GM21717 (cell line): ENCODE data around the gene CCDC73.
"Not testable (repeated sequence)": the region's sequence is repeated elsewhere in the genome, so short reads cannot be mapped to it uniquely, and the experiment has no call there.

Source experiments
- ATAC-seq: cut with Tn5 transposase; IDR thresholded peaks from one replicate; pipeline ENCODE4 v1.9.1; 2021; ENCODE audit warnings: mild to moderate bottlenecking, moderate library complexity; ENCODE audit not compliant: unreplicated experiment

The CCDC73 gene

GRCh38 chr11:32706985-32707741, 87.3 kb downstream of the CCDC73 start:
- ATAC-seq: peak; percentile 95

GRCh38 chr11:32705309-32706033, 89.0 kb downstream of the CCDC73 start:
- ATAC-seq: no peak

GRCh38 chr11:32704775-32705174, 89.7 kb downstream of the CCDC73 start:
- ATAC-seq: no peak

- no peak for ATAC-seq
Measured at GRCh38 chr11:32704261-32704660, 90.2 kb downstream of the CCDC73 start.

GRCh38 chr11:32701616-32702015, 92.8 kb downstream of the CCDC73 start:
- no peak for ATAC-seq

- ATAC-seq: no peak
Measured at GRCh38 chr11:32698579-32698978, 95.9 kb downstream of the CCDC73 start.

- ATAC-seq: no peak
Measured at GRCh38 chr11:32671051-32671450, 123.4 kb downstream of the CCDC73 start.

GRCh38 chr11:32659672-32660071, 134.8 kb downstream of the CCDC73 start:
- ATAC-seq: no peak

GRCh38 chr11:32658639-32659406, 135.6 kb downstream of the CCDC73 start:
- ATAC-seq: no peak

- ATAC-seq: no peak
Measured at GRCh38 chr11:32643526-32643925, 150.9 kb downstream of the CCDC73 start.

- no peak for ATAC-seq
Measured at GRCh38 chr11:32641361-32641760, 153.1 kb downstream of the CCDC73 start.

- ATAC-seq: no peak
Measured at GRCh38 chr11:32635819-32636218, 158.6 kb downstream of the CCDC73 start.

GRCh38 chr11:32630844-32631243, 163.6 kb downstream of the CCDC73 start:
- no peak for ATAC-seq

- ATAC-seq: no peak
Measured at GRCh38 chr11:32616903-32617302, 177.6 kb downstream of the CCDC73 start.

- no peak for ATAC-seq
Measured at GRCh38 chr11:32615422-32615821, 179.0 kb downstream of the CCDC73 start.

- ATAC-seq: no peak
Measured at GRCh38 chr11:32613500-32614151, 180.8 kb downstream of the CCDC73 start.

- no peak for ATAC-seq
Measured at GRCh38 chr11:32610797-32611352, 183.6 kb downstream of the CCDC73 start.

GRCh38 chr11:32608826-32609225, 185.6 kb downstream of the CCDC73 start:
- ATAC-seq: not testable (repeated sequence)

- no peak for ATAC-seq
Measured at GRCh38 chr11:32606220-32606619, 188.2 kb downstream of the CCDC73 start.

- ATAC-seq: no peak
Measured at GRCh38 chr11:32602657-32603415, 191.6 kb downstream of the CCDC73 start.
